Measurements from ENCODE around the gene IRF2. TPM values are rescaled to one million over a fixed set of nuclear protein-coding genes. Genes with fewer than 3 reads are reported as not detected.

Gene IRF2
- total RNA-seq, 3 donors from 2014 or later (not counting 1 experiment from before 2014, with no cell fraction given), result 50.6 to 68.5 (median 59.8) TPM

DNA sequence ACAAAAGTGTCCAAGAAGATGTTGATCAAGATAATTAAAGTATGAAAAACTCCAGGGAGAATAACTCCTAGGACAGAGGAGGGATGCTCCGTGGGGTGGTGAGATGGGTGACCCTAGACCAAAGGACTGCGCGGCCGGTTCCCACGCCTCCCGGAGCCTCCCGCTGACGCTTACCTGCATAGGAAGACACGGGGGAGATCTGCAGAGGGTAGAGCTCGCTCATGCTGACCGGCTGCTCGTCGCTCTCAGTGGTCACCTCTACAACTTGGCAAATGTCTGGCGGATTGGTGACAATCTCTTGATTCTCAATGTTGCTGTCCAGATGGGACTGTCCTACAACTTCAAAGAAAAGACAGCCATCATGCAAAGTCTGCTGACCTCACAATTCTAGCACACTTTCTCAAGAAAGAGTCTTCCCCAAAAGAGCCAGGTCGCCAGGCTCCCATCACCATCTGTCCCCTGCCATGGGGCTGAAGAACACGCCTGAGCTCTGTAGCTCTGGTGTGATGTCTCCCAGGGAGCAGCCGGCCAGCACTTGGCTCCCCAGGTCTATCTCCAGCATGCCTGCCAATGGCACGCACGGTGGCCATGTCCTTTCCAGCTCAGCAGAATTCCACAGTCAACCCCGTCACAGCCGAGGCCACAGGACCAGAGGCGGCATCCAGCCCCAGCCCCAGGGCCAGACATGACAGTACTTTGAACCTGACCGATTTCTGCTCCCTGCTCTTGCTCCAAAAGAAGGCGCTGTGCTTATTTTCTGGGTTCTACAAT is 75.4 kb downstream of the IRF2 start:
- Histone ChIP-seq H3K27ac (ENCODE audit: low read length) (no peak overlapping the region), H3K36me3 (ENCODE audit: control insufficient read depth, insufficient read depth, low read length) (peaks cover 81% of the 10 kb centered on the region), H3K27me3 (ENCODE audit: control insufficient read depth, insufficient read depth, low read length) (no peaks in the 10 kb centered on the region), H3K4me1 (ENCODE audit: control insufficient read depth, insufficient read depth, low read length) (no peaks in the 10 kb centered on the region), H3K9me3 (ENCODE audit: control insufficient read depth, insufficient read depth, low read length) (no peaks in the 10 kb centered on the region), H3K4me3 (ENCODE audit: low read length) (no peak overlapping the region)
- no peak for ATAC-seq
- H3K27ac Mint-ChIP-seq, result peak overlapping the region in 1 of 2 donors; percentile 11
- H3K36me3 Mint-ChIP-seq, result peaks cover 7% of the 10 kb centered on the region
- intact Hi-C loops (cut with micrococcal nuclease), result no loop called here
- H3K9me3 Mint-ChIP-seq, result no peaks in the 10 kb centered on the region
- WGBS (ENCODE audit: insufficient coverage), result 98% methylated on average over 24 of the region's 24 CpGs
- H3K27me3 Mint-ChIP-seq (ENCODE audit: low read depth in 2 of 2), result no peaks in the 10 kb centered on the region
- no peak for DNase-seq
- peaks cover 27 to 30% of the 10 kb centered on the region in 2 donors for H3K4me1 Mint-ChIP-seq
- TF ChIP-seq, protein P1, sequence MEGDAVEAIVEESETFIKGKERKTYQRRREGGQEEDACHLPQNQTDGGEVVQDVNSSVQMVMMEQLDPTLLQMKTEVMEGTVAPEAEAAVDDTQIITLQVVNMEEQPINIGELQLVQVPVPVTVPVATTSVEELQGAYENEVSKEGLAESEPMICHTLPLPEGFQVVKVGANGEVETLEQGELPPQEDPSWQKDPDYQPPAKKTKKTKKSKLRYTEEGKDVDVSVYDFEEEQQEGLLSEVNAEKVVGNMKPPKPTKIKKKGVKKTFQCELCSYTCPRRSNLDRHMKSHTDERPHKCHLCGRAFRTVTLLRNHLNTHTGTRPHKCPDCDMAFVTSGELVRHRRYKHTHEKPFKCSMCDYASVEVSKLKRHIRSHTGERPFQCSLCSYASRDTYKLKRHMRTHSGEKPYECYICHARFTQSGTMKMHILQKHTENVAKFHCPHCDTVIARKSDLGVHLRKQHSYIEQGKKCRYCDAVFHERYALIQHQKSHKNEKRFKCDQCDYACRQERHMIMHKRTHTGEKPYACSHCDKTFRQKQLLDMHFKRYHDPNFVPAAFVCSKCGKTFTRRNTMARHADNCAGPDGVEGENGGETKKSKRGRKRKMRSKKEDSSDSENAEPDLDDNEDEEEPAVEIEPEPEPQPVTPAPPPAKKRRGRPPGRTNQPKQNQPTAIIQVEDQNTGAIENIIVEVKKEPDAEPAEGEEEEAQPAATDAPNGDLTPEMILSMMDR (IDR thresholded peaks at IDR 0.05), result no peak
- H3K4me3 Mint-ChIP-seq, result no peak overlapping the region

DNA sequence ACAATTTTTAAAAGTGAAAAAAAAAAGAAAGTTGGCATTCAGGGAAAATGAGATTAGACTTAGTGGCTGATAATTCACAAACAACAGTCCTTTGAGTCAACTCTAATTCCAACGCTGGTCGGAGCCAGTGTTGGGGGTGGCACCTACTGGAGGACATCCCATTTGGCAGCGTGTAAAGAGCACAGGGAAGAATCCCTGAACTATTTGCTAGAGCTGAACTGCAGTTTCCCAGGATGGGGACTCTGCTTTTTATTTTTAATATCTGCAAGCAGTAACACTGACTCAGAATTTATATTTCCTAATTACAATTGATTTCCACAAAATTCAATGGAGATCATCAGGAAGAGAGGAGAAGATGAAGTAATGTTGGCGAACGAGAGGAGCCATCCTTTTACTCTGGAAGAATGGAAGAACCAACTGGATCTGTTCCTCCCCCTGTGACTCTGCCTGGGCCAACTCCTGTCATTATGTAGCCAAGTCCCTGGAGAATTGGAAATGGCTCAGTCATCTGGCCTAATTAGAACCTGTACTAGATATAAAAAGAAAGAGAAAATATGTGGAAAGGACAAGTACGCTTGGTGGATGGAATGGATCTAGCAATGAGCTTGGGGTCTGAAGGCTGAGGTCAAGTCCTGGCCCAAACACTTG is 76.7 kb downstream of the IRF2 start:
- H3K36me3 Mint-ChIP-seq, result peaks cover 7% of the 10 kb centered on the region
- 95% methylated on average over 6 of the region's 6 CpGs for WGBS (ENCODE audit: insufficient coverage)
- DNase-seq, result no peak
- Histone ChIP-seq H3K4me3 (ENCODE audit: low read length) (no peak overlapping the region), H3K9me3 (ENCODE audit: control insufficient read depth, insufficient read depth, low read length) (no peaks in the 10 kb centered on the region), H3K27me3 (ENCODE audit: control insufficient read depth, insufficient read depth, low read length) (no peaks in the 10 kb centered on the region), H3K27ac (ENCODE audit: low read length) (no peak overlapping the region), H3K36me3 (ENCODE audit: control insufficient read depth, insufficient read depth, low read length) (peaks cover 79% of the 10 kb centered on the region), H3K4me1 (ENCODE audit: control insufficient read depth, insufficient read depth, low read length) (peaks cover 2% of the 10 kb centered on the region)
- no peak overlapping the region for H3K27ac Mint-ChIP-seq
- no peak for ATAC-seq
- no peaks in the 10 kb centered on the region for H3K27me3 Mint-ChIP-seq (ENCODE audit: low read depth in 2 of 2)
- H3K4me3 Mint-ChIP-seq, result no peak overlapping the region
- intact Hi-C loops (cut with micrococcal nuclease), result no loop called here
- TF ChIP-seq, protein P1 (IDR thresholded peaks at IDR 0.05), result no peak
- no peaks in the 10 kb centered on the region for H3K9me3 Mint-ChIP-seq
- peaks cover 23 to 26% of the 10 kb centered on the region in 2 donors for H3K4me1 Mint-ChIP-seq

DNA sequence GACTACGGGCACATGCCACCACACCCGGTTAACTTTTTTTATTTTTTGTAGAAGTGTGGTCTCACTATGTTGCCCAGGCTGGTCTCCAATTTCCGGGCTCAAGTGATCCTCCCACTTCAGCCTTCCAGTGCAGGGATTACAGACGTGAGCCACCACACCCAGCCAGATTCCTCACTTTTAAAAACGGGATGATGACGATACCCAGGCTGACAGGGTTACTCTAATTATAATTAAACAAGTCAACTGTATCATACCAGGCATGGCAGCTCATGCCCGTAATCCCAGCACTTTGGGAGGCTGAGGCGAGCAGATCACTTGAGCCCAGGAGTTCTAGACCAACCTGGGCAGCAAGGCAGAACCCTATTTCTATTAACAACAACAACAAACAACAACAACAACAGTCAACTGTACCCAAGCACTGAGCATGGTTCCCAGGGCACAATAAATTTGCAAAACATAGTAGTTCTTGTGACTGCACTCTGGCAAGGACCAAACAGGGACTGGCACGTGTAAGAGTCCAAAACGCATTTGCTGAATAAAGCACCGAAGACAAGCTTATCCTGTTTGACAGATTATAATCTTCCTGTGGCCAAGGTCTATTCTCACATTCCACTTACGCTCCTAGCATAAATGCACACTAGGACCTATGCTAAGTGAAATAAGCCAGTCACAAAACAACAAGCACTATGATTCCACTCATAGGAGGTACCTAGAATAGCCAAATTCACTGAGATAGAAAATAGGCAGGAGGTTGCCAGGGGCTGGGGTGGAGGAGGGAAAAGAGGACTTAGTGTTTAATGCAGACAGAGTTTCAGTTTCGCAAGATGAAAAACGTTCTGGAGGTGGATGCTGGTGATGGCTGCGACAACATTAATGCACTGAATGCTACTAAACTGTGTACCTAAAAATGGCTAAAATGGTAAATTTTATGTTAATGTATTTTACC is 77.5 kb downstream of the IRF2 start:
- H3K27me3 Mint-ChIP-seq (ENCODE audit: low read depth in 2 of 2), result no peaks in the 10 kb centered on the region
- WGBS (ENCODE audit: insufficient coverage), result 84% methylated on average over 15 of the region's 15 CpGs
- intact Hi-C loops (cut with micrococcal nuclease), result no loop called here

More for the DNA sequence above, 77.5 kb downstream of the IRF2 start:
- H3K9me3 Mint-ChIP-seq, result no peaks in the 10 kb centered on the region
- H3K36me3 Mint-ChIP-seq, result peaks cover 7% of the 10 kb centered on the region
- Histone ChIP-seq H3K9me3 (ENCODE audit: control insufficient read depth, insufficient read depth, low read length) (no peaks in the 10 kb centered on the region), H3K36me3 (ENCODE audit: control insufficient read depth, insufficient read depth, low read length) (peaks cover 78% of the 10 kb centered on the region), H3K4me3 (ENCODE audit: low read length) (no peak overlapping the region), H3K27ac (ENCODE audit: low read length) (no peak overlapping the region), H3K27me3 (ENCODE audit: control insufficient read depth, insufficient read depth, low read length) (no peaks in the 10 kb centered on the region), H3K4me1 (ENCODE audit: control insufficient read depth, insufficient read depth, low read length) (peaks cover 3% of the 10 kb centered on the region)
- H3K27ac Mint-ChIP-seq, result no peak overlapping the region
- peaks cover 15 to 19% of the 10 kb centered on the region in 2 donors for H3K4me1 Mint-ChIP-seq
- TF ChIP-seq, protein P1 (IDR thresholded peaks at IDR 0.05), result no peak
- ATAC-seq (no peak), DNase-seq (no peak)
- H3K4me3 Mint-ChIP-seq, result no peak overlapping the region
